K562 (cell line): ENCODE data around the gene SFSWAP.

ENCODE experiments used
- CEBPB ChIP-seq: fragments of 450-650 bp; IDR thresholded peaks from 2 replicates; pipeline ENCODE4 v1.6.1; 2016; ENCODE audit warnings: missing genetic modification characterization, missing compliant biosample characterization
- CHD1 ChIP-seq: fragments of 200-600 bp; sonication (generic); IDR thresholded peaks from one replicate; pipeline ENCODE4 v1.6.1; 2012; ENCODE audit warnings: mild to moderate bottlenecking, moderate library complexity, low read length, inconsistent platforms
- DMBX1 ChIP-seq: fragments of 250-450 bp; sonication (Bioruptor Pico); IDR thresholded peaks from 2 replicates; pipeline ENCODE4 v1.8.0; 2022; ENCODE audit warnings: inconsistent platforms, mild to moderate bottlenecking, moderate library complexity, borderline replicate concordance
- PHF21A ChIP-seq: fragments of 450-650 bp; IDR thresholded peaks from 2 replicates; pipeline ENCODE4 v1.6.1; 2017; ENCODE audit warnings: low read depth, borderline replicate concordance
- RFX1 ChIP-seq: fragments of 450-650 bp; IDR thresholded peaks from 2 replicates; pipeline ENCODE4 v1.6.1; 2016; ENCODE audit warnings: mild to moderate bottlenecking, moderate library complexity
- SMC3 ChIP-seq: conservative IDR thresholded peaks from 2 replicates; pipeline ENCODE4 v1.6.1; 2011; ENCODE audit warnings: low read depth, low read length, improper control_type of control experiment; ENCODE audit not compliant: insufficient read depth
- TARDBP ChIP-seq: fragments of 450-650 bp; IDR thresholded peaks from 2 replicates; pipeline ENCODE4 v1.6.1; 2016
- U2AF2 ChIP-seq: fragments of 200-400 bp; formaldehyde crosslinking; optimal IDR thresholded peaks from 2 replicates; pipeline ENCODE3; 2017; ENCODE audit warnings: low read depth, mild to moderate bottlenecking, low read length
- ZNF3 ChIP-seq: fragments of 250-450 bp; sonication (Bioruptor Pico); IDR thresholded peaks from 2 replicates; pipeline ENCODE4 v1.5.0; 2021; ENCODE audit warnings: mild to moderate bottlenecking, moderate library complexity

GRCh38 chr12:131774576-131775391 lies 63.9 kb downstream of the SFSWAP start:
- TF ChIP-seq DMBX1 (CRISPR knock-in tag), result no peak
- no peak for TF ChIP-seq RFX1
- no peak for TF ChIP-seq U2AF2
- TF ChIP-seq TARDBP, result no peak
- no peak for TF ChIP-seq SMC3
- TF ChIP-seq CHD1, result no peak
- TF ChIP-seq CEBPB (tag), result no peak
- no peak for TF ChIP-seq ZNF3 (CRISPR knock-in tag)
- no peak for TF ChIP-seq PHF21A
